HFF-Myc (cell line): Measurements from ENCODE around the gene TMEM183A.
"Not testable (repeated sequence)": the region's sequence is repeated elsewhere in the genome, so short reads cannot be mapped to it uniquely, and the experiment has no call there.

ENCODE experiments used
- DNase-seq: peaks from one replicate; pipeline ENCODE4 v3.0.0-alpha.2; 2011; ENCODE audit warnings: low read depth; ENCODE audit errors: extremely low read depth
- H3K4me3 ChIP-seq: replicated peaks from 2 replicates; pipeline ENCODE4 v1.5.1; 2011; ENCODE audit warnings: low read depth, mild to moderate bottlenecking, control low read depth, low read length
- CTCF ChIP-seq: IDR thresholded peaks from 2 replicates; pipeline ENCODE4 v1.5.1; 2012; ENCODE audit warnings: mild to moderate bottlenecking, low read depth, low read length, control low read depth; ENCODE audit errors: missing control alignments

Gene TMEM183A

GRCh38 chr1:203000217-203000944 lies 6.8 kb upstream of the TMEM183A start:
- no peak overlapping the region for H3K4me3 ChIP-seq
- TF ChIP-seq CTCF = no peak
- DNase-seq = no peak

GRCh38 chr1:203001986-203002385 lies 5.2 kb upstream of the TMEM183A start:
- TF ChIP-seq CTCF = no peak
- DNase-seq = no peak
- no peak overlapping the region for H3K4me3 ChIP-seq

GRCh38 chr1:203002951-203003350 lies 4.2 kb upstream of the TMEM183A start:
- no peak for DNase-seq
- H3K4me3 ChIP-seq = no peak overlapping the region
- TF ChIP-seq CTCF = no peak

- not testable (repeated sequence) for DNase-seq, H3K4me3 ChIP-seq
Observed at GRCh38 chr1:203005395-203006142, 1.6 kb upstream of the TMEM183A start.

- DNase-seq = no peak
- no peak for TF ChIP-seq CTCF
- no peak overlapping the region for H3K4me3 ChIP-seq
Observed at GRCh38 chr1:203009185-203009584, 2.0 kb downstream of the TMEM183A start.

GRCh38 chr1:203011582-203011981 lies 4.4 kb downstream of the TMEM183A start:
- DNase-seq = no peak
- TF ChIP-seq CTCF = no peak
- H3K4me3 ChIP-seq = no peak overlapping the region

GRCh38 chr1:203017061-203017460 lies 9.9 kb downstream of the TMEM183A start:
- DNase-seq = no peak
- no peak for TF ChIP-seq CTCF
- no peak overlapping the region for H3K4me3 ChIP-seq
